Suprapubic skin (tissue), 4 donors: ENCODE measurements around the gene SLC38A11. TPM values are rescaled to one million over a fixed set of nuclear protein-coding genes. Genes with fewer than 3 reads are reported as not detected.

Experiments
- DNase-seq, 2 donors: peaks; one replicate each; pipeline ENCODE4 v3.0.0-alpha.2; 2019; ENCODE audit warnings: low spot score in 2 of 2
- H3K27ac ChIP-seq: fragments of 200-600 bp; sonication (generic); one replicate; pipeline ENCODE4 v1.5.1; 2019
- H3K27me3 ChIP-seq: fragments of 200-600 bp; sonication (generic); one replicate; pipeline ENCODE4 v1.5.1; 2019
- H3K36me3 ChIP-seq: fragments of 200-600 bp; sonication (generic); one replicate; pipeline ENCODE4 v1.5.1; 2019
- H3K4me1 ChIP-seq: fragments of 200-600 bp; sonication (generic); one replicate; pipeline ENCODE4 v1.5.1; 2019
- H3K4me3 ChIP-seq: fragments of 200-600 bp; sonication (generic); one replicate; pipeline ENCODE4 v1.5.1; 2019; ENCODE audit warnings: mild to moderate bottlenecking
- H3K9me3 ChIP-seq: fragments of 200-600 bp; sonication (generic); one replicate; pipeline ENCODE4 v1.5.1; 2019
- EP300 ChIP-seq: sonication (generic); formaldehyde crosslinking; IDR thresholded peaks from one replicate; pipeline ENCODE4 v1.6.1; 2017; ENCODE audit warnings: antibody characterized with exemption
- POLR2A ChIP-seq, 2 donors: fragments of 450-650 bp; IDR thresholded peaks; one replicate each; pipeline ENCODE4 v1.6.1; 2017; ENCODE audit warnings: antibody characterized with exemption in 2 of 2, mild to moderate bottlenecking in 2 of 2, moderate library complexity in 2 of 2
- POLR2AphosphoS5 ChIP-seq, 3 donors: sonication (generic); formaldehyde crosslinking; IDR thresholded peaks; one replicate each; pipeline ENCODE4 v1.6.1; 2017; ENCODE audit warnings: antibody characterized with exemption in 3 of 3
- WGBS: methylation state at CpG from one replicate; pipeline ENCODE4 v1.1.5; 2018; 5-methylcytosine and 5-hydroxymethylcytosine counted together
- total RNA-seq, 4 donors: library from RNA; depleted of rRNA; stranded (reverse); fragments of >200 nt; gene quantifications; one replicate each; pipeline ENCODE4 v1.1.0, GENCODE V29; 2016
- TF ChIP-seq, protein P1 (sequence below), 2 donors: fragments of 200-600 bp in 1 of 2; fragments of 450-650 bp in 1 of 2; sonication (generic) in 1 of 2; IDR thresholded peaks; one replicate each; pipeline ENCODE4 v1.5.1; 2016 to 2019; ENCODE audit warnings: antibody characterized with exemption in 2 of 2, mild to moderate bottlenecking in 1 of 2, moderate library complexity in 1 of 2

SLC38A11 gene
- total RNA-seq, 4 donors from 2014 or later: 0.42 to 1.1 (median 0.52) TPM; not detected in 1

DNA sequence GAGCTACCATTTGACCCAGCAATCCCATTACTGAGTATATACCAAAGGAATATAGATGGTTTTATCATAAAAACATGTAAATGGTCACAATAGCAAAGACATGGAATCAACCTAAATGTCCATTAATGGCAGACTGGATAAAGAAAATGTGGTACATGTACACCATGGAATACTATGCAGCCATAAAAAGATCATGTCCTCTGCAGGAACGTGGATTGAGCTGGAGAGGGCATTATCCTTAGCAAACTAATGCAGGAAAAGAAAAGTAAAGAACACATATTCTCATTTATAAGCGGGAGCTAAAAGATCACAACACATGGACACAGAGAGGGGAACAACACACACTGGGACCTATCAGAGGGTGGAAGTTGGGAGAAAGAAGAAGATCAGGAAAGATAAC is 22.9 kb downstream of the SLC38A11 start:
- no peaks in the 10 kb centered on the region for H3K4me1 ChIP-seq
- 92% methylated on average over 2 of the region's 2 CpGs for WGBS
- TF ChIP-seq POLR2AphosphoS5 (IDR thresholded peaks at IDR 0.05) (no peak), POLR2A (IDR thresholded peaks at IDR 0.05) (no peak), EP300 (no peak)
- TF ChIP-seq, protein P1, sequence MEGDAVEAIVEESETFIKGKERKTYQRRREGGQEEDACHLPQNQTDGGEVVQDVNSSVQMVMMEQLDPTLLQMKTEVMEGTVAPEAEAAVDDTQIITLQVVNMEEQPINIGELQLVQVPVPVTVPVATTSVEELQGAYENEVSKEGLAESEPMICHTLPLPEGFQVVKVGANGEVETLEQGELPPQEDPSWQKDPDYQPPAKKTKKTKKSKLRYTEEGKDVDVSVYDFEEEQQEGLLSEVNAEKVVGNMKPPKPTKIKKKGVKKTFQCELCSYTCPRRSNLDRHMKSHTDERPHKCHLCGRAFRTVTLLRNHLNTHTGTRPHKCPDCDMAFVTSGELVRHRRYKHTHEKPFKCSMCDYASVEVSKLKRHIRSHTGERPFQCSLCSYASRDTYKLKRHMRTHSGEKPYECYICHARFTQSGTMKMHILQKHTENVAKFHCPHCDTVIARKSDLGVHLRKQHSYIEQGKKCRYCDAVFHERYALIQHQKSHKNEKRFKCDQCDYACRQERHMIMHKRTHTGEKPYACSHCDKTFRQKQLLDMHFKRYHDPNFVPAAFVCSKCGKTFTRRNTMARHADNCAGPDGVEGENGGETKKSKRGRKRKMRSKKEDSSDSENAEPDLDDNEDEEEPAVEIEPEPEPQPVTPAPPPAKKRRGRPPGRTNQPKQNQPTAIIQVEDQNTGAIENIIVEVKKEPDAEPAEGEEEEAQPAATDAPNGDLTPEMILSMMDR (IDR thresholded peaks at IDR 0.05): no peak
- no peaks in the 10 kb centered on the region for H3K36me3 ChIP-seq
- H3K27me3 ChIP-seq: no peaks in the 10 kb centered on the region
- no peaks in the 10 kb centered on the region for H3K9me3 ChIP-seq
- no peak overlapping the region for H3K27ac ChIP-seq
- no peak for DNase-seq
- H3K4me3 ChIP-seq: no peak overlapping the region

DNA sequence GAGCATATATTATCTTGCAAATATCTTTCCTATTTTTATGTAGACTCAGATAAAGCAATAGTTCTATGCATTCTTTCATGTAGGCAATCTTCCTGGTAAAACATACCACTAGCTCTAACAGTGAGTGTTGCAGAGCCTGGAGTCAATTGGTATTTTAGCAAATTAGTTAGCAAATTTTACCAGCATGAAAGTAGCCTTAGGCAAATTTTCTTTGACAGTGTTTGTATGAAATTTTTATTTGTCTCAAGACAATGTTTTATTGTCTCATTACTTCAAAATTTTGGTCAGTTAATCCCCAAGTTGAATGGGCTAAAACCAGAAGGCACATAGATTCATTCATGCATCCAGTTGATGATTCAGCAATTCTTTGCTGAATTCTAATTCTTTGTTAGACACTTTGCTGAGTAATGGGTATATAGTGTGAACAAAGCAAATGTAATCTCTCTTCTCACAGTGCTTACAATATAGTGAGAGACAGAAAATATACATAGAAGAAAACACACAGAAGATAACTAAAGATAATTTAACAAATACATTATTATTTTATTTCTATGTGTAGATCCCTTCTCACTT is 27.1 kb downstream of the SLC38A11 start:
- H3K36me3 ChIP-seq: no peaks in the 10 kb centered on the region
- no peak overlapping the region for H3K4me3 ChIP-seq
- no peak for TF ChIP-seq POLR2AphosphoS5 (IDR thresholded peaks at IDR 0.05)
- TF ChIP-seq, protein P1 (IDR thresholded peaks at IDR 0.05): no peak
- no peak for TF ChIP-seq POLR2A (IDR thresholded peaks at IDR 0.05)
- TF ChIP-seq EP300: no peak
- H3K27me3 ChIP-seq: no peaks in the 10 kb centered on the region
- no peaks in the 10 kb centered on the region for H3K9me3 ChIP-seq
- no peaks in the 10 kb centered on the region for H3K4me1 ChIP-seq
- H3K27ac ChIP-seq: no peak overlapping the region
- no peak for DNase-seq

DNA sequence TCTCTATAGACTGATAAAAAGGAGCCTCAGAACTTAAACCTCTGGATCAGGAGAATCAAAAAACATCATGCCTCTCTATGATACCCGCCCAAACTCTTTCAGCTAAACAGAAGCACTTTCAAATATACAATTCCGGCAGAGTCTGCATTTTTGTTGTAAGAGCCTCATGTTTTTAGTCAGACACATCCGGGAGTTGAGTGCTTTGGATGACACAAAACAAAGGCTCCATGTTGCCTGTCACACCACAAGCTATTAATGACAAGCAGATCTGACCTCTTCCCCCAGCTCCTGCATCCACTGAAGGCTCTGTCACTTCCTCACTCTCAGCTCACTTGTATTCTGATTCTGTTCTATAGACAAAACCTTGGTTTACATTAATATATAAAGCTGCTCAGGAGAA is 33.2 kb downstream of the SLC38A11 start:
- 67% methylated on average over 3 of the region's 3 CpGs for WGBS
- Histone ChIP-seq H3K36me3 (no peaks in the 10 kb centered on the region), H3K27ac (no peak overlapping the region), H3K4me3 (no peak overlapping the region), H3K9me3 (no peaks in the 10 kb centered on the region), H3K4me1 (no peaks in the 10 kb centered on the region), H3K27me3 (no peaks in the 10 kb centered on the region)
- DNase-seq: no peak
- TF ChIP-seq EP300 (no peak), POLR2AphosphoS5 (IDR thresholded peaks at IDR 0.05) (no peak), POLR2A (IDR thresholded peaks at IDR 0.05) (no peak)
- TF ChIP-seq, protein P1 (IDR thresholded peaks at IDR 0.05): no peak

DNA sequence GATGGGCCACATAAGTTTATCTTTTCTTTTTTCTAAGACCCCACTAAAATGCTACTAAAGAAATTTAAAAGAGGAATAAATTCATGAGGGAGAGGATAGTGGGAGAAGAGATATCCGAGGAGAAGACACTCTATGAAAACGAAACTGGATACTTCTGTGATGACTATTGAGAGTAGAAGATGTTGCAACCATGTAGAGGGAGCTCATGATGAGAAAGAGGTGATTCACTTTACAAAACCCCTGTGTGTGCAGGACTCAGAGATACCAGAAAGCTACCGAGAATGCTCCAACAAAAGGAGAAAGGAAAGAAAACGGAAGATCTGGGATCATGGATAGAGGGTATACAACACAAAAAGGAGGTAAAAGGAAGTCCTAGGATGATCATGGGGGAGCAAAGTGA is 34.9 kb downstream of the SLC38A11 start:
- Histone ChIP-seq H3K4me1 (no peaks in the 10 kb centered on the region), H3K27ac (no peak overlapping the region), H3K9me3 (no peaks in the 10 kb centered on the region), H3K27me3 (no peaks in the 10 kb centered on the region), H3K4me3 (no peak overlapping the region), H3K36me3 (no peaks in the 10 kb centered on the region)
- TF ChIP-seq POLR2A (IDR thresholded peaks at IDR 0.05) (no peak), EP300 (no peak), POLR2AphosphoS5 (IDR thresholded peaks at IDR 0.05) (no peak)
- TF ChIP-seq, protein P1 (IDR thresholded peaks at IDR 0.05): no peak
- WGBS: 72% methylated on average over 4 of the region's 4 CpGs
- no peak for DNase-seq

DNA sequence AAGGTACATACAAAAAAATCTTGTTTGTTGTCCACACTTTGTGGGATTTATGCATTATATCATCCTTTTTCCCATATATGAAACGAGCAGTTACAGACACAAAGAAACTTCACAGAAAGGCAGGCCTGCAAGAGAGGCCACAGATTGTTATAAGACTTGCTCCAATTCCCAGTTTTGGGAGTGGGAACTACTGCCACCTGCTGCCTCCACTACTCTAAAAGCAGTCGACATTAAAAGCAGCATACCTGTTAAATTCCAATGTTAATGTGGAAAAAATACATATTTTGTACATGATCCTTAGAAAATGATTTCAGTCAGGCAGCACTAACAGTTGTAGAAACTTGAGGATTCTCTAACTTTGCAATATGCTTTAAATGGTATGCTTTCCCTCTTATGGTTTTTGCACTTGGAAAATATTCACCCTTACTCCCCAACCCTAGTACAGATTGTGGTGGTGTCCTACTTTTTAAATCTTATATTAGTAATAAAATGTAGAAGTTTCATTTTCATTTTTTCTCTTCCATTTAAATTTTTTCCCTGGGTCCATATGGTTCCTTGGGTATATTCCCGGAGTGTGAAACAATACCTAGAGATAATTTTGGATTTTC is 37.9 kb downstream of the SLC38A11 start:
- H3K4me1 ChIP-seq: peaks cover 14% of the 10 kb centered on the region
- 52% methylated on average over 3 of the region's 3 CpGs for WGBS
- H3K27ac ChIP-seq: no peak overlapping the region
- no peak overlapping the region for H3K4me3 ChIP-seq
- DNase-seq: peak in 1 of 2 donors; percentile 54
- no peaks in the 10 kb centered on the region for H3K27me3 ChIP-seq
- no peaks in the 10 kb centered on the region for H3K9me3 ChIP-seq
- H3K36me3 ChIP-seq: no peaks in the 10 kb centered on the region
- TF ChIP-seq EP300: no peak
- TF ChIP-seq, protein P1 (IDR thresholded peaks at IDR 0.05): peak in 1 of 2 donors; percentile 32
